T-helper 9 cell (primary cell): ENCODE results near the gene SPN.
"Not testable (repeated sequence)": the region's sequence is repeated elsewhere in the genome, so short reads cannot be mapped to it uniquely, and the experiment has no call there.

Experiments used
- DNase-seq: peaks from one replicate; pipeline ENCODE4 v3.0.0-alpha.2; 2020

Gene SPN

DNA sequence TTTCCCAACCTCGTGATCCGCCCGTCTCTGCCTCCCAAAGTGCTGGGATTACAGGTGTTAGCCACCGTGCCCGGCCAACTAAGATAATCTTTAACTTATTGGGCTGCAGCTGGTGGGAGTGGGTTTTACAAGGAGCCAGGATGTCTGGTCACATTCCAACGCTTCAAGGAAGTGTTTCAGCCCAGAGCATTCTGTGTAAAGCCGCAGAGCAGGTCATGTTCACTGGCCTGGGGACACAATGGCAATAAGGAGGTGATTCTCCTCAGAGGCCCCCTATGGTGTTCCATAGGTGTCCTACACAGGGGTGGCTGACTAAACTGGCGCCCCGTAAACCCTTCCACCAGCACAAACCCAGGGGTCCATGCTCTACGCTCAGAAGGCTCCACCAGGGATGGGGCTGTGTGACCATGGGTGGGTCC, 17.1 kb downstream of the SPN start:
- no peak for DNase-seq

DNA sequence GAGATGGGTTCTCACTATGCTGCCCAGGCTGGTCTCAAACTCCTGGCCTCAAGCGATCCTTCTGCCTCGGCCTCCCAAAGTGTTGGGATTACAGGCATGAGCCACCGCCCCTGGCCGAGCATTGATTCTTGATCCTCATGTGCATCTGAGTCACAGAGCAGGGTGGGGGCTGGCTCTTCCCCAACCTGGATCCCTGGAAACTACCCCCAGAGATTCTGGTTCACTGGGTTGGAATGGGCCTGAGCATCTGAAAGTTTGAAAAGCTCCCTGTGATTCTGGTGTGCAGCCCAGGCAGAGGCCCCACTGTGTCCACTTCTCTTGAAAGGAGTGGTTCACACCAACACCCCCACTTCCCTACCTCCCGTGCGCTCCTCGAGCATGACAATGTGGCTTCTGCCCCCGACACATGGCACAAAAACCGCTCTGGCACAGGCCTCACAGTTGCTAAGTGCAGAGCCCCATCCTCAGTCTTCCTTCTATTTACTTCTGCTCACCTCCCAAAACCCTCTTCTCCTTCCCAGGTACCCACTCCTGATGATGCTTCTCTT, 20.6 kb downstream of the SPN start:
- DNase-seq = no peak

GRCh38 chr16:29684679-29685078, 21.6 kb downstream of the SPN start:
- no peak for DNase-seq

GRCh38 chr16:29686740-29687332, 23.8 kb downstream of the SPN start:
- DNase-seq = no peak

DNA sequence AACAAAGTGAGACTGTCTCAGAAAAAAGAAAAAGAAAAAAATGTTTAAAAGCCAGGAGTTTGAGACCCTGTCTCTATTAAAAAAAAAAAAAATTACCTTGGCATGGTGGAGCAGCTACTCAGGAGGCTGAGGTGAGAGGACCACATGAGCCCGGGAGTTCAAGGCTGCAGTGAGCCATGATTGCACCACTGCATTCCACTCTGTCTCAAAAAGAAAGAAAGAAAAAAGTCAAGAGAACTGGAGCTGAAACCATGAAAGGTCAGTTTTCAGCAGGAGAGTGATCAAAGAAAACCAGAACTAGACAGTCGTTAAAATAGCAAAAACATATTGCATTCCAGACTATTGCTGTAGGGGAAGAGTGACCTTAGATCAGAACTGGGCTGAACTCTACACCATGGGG, 24.7 kb downstream of the SPN start:
- no peak for DNase-seq

DNA sequence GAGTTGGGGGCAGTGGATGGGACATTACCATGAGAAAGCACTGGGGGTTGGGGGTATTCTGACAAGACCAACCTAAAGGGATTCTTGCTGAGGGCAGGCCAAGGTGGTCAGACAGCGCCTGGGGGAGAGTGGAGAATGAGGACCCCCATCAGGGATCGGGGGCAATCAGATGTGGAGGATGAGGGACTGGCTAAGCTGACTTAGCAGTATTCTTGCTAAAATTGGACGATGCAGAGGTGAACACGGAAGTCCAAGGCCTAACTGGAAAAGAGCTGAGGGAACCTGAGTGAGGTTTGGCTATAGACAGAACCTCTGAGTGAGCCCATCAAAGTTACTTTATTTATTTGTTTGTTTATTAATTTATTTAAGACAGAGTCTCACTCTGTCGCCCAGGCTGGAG, 25.1 kb downstream of the SPN start:
- DNase-seq = no peak

DNA sequence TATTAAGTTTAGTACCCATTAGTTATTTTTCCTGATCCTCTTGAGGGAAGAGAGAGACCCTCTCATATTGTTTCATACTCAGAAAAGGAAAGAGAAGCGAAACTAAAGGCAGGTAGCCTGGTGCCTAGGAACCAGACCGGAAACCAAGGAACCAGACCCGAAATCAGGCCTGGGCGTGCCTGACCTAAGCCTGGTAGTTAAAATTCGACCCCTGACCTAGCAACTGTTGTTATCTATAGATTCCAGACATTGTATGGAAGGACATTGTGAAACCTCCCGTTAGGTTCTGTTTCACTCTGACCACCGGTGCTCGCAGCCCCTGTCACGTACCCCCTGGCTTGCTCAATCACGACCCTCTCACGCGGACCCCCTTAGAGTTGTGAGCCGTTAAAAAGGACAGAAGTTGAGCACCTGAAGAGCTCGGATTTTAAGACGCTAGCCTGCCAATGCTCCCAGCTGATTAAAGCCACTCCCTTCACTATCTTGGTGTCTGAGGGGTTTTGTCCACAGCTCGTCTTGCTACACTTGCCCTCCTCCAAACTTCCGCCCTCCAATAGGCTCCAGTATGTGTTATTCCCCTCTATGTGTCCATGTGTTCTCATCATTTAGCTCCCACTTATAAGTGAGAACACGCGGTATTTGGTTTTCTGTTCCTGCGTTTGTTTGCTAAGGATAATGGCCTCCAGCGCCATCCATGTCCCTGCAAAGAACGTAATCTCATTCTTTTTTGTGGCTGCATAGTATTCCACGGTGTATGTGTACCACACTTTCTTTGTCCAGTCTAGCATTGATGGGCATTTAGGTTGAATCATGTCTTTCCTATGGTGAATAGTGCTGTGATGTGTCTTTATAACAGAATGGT, 26.7 kb downstream of the SPN start:
- not testable (repeated sequence) for DNase-seq

DNA sequence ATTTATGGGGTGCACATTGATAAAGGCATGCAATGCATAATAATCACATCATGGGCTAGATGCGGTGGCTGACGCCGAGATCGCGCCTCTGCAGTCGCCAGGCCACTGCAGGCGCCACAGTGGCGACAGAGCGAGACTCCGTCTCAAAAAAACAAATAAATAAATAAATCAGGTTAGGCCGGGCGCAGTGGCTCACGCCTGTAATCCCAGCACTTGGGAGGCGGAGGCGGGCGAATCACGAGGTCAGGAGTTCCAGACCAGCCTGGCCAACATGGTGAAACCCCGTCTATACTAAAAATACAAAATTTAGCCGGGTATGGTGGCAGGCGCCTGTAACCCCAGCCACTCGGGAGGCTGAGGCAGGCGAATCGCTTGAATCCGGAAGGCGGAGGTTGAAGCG, 29.6 kb downstream of the SPN start:
- not testable (repeated sequence) for DNase-seq

GRCh38 chr16:29694384-29695195, 31.5 kb downstream of the SPN start:
- DNase-seq = no peak

DNA sequence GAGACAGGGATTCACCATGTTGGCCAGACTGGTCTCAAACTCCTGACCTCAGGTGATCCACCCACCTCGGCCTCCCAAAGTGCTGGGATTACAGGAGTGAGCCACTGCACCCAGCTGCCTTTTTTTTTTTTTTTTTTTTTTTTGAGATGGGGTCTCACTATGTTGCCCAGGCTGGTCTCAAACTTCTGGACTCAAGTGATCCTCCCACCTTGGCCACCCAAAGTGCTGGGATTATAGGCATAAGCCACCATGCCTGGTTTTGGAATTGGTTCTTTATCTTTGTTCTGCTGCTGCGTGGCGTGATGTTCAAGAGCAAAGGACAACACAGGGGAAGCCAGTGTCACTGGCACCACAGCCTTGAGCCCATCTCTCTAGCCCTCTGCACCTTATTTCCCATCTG, 32.6 kb downstream of the SPN start:
- not testable (repeated sequence) for DNase-seq

GRCh38 chr16:29696881-29697331, 33.9 kb downstream of the SPN start:
- DNase-seq = no peak

DNA sequence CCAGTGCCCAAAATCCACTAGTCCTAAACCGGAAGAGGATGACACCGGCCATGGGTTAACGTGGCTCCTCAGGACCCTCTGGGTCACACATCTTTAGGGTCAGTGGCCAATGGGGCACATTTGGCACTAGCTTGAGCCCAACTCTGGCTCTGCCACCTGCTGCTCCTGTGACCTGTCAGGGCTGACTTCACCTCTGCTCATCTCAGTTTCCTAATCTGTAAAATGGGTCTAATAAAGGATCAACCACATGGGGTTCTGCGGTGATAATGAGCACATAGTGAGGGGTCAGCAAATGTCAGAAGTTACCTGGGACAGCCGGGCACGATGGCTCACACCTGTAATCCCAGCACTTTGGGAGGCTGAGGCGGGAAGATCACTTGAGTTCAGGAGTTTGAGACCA, 34.3 kb downstream of the SPN start:
- no peak for DNase-seq

DNA sequence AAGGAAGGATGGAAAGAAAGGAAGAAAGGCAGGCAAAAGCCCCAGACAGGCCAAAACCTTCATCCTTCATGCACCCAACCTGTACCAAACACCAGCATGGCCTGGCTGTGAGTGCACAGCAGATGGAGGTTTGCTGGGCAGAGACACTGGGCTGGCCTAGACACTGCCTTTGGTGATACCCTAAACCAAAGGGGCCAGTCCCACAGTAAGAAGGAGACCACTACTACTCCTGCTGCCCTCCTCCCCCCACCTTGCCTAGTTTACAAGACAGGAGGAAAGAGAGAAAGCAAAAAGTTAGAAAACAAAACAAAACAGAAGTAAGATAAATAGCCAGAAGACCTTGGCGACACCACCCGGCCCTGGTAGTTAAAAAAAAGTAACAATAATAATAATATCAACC, 35.0 kb downstream of the SPN start:
- no peak for DNase-seq

DNA sequence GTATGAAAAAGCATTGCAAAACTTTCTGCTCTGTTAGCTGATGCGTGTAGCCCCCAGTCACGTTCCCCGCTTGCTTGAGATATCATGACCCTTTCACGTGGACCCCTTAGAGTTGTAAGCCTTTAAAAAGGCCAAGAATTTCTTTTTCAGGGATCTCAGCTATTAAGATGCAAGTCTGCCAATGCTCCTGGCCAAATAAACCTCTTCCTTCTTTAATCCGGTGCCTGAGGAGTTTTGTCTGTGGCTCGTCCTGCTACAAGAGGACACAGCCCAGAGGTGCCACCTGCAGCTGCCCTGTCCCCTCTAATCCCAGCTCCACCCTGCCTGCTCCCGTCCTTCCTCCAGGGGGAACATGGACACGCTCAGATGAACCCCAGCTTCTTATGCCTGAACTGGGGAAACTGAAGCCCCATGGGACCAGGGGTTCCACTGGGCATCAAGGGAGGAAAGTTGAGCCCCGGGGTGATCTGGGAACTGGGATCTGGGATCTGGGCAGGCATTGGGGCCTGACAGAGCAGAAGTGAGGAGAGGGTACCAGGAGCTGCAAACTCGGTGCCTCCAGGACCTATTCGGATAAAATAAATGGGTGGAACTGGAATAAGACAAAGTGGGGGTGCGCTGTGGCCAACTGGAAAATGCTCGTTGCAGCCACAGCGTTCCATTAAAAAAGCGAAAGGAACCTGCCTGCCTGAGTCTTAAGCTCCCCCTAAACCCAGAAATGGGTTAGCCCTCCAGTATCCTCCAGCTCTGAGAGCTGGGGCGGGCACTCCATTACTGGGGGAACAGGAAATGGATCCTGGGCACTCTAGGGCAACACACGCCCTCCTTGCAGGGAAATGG, 35.7 kb downstream of the SPN start:
- DNase-seq = no peak

DNA sequence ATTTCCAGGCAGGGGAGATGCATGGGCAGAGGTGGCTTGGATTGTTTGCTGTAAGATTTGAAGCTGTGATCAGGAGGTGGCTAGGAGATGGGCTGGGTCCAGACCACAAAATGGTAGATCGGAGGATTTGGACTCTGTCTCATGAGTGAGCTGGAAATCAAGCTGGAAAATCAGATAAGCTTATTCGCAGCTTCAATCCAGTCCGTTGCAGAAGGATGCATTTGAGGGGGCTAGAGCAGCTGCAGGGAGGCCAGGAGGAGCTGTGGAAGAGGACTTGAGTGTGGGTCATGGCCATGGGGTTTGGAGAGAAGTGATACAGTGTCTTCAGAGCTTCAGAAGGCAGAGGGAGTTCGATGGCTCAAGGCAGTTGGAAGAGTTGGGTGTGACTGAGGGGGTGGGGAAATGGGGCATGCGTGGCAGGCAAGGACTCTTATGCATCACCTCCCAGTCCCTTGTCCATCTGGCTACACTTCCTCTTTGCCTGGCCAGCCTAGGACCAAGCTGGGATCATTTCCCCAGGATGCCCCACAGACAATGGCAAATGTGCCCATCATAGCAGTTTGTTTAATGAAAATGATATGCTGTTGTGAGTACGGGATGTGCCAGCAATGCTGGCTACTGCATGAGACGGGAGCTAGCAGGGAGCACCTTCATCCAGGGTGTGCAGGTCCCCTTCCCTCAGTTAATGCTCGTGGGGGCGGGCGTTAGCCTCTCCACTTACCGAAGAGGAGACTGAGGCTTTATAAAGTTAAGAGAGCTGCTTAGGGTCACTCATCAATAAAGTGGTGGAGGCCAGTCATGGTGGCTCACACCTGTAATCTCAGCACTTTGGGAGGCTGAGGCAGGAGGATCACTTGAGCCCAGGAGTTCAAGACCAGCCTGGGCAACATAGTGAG, 36.5 kb downstream of the SPN start:
- no peak for DNase-seq

GRCh38 chr16:29700253-29700987, 37.4 kb downstream of the SPN start:
- DNase-seq = peak; percentile 67

DNA sequence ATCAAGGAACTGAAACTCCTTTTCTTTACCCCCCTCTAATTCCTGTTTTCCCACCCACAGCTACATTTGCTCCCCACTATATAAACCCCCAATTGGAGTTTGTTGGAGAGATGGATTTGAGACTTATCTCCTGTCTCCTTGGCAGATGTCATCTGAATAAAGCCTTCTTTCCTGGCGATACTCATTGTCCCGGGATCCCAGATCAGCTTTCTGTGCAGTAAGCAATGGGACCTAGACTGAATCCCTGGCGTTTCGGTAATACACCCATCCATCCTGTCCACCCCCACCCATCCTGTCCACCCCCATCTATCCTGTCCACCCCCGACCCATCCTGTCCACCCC, 38.1 kb downstream of the SPN start:
- DNase-seq = no peak

GRCh38 chr16:29702269-29702668, 39.2 kb downstream of the SPN start:
- peak; percentile 10 for DNase-seq

DNA sequence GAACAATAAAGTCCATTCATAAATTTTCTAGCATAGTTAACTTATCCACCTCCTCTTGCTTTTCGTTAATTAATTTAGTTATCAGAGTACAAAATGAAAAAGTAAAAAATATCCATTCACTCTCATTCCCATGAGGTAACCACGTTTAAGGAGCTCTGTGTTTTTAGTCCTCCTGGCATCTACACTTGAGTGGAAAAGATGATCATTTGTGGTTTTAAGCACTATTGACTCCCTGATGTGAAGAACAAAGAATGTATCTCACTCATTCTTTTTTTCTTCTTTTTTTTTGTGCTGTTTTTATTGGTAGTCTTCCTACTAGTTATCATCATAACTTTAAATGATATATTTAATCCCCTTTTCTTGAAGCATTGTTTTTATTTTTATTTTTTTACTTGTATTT, 42.0 kb downstream of the SPN start:
- DNase-seq = no peak

DNA sequence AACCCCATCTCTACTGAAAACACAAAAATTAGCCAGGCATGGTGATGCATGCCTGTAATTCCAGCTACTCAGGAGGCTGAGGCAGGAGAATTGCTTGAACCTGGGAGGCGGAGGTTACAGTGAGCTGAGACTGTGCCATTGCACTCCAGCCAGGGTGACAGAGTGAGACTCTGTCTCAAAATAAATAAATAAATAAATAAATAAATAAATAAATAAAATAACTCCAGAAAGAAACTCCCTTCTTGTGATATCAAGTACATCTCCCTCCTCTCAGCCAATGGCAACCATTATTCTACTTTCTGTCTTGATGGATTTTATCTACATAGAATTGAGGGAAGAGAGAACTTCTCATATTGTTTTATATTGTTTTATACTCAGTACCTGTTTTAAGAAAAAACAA, 44.1 kb downstream of the SPN start:
- not testable (repeated sequence) for DNase-seq
